Mesenchymal stem cell (in vitro differentiated cells and primary cell): ENCODE results near the gene MYO1D.

ENCODE experiments used
- DNase-seq: peaks from one replicate; pipeline ENCODE4 v3.0.0-alpha.2; 2013
- H2AFZ ChIP-seq: one replicate; pipeline ENCODE4 v1.6.1; 2013; ENCODE audit warnings: low read depth, mild to moderate bottlenecking, control low read depth, inconsistent platforms, low read length, moderate library complexity
- H2AK5ac ChIP-seq: 2 replicates; pipeline ENCODE4 v1.6.1; 2013; ENCODE audit warnings: low read length, moderate library complexity, mild to moderate bottlenecking, inconsistent platforms; ENCODE audit not compliant: severe bottlenecking
- H2BK120ac ChIP-seq: one replicate; pipeline ENCODE4 v1.6.1; 2013; ENCODE audit warnings: low read depth, mild to moderate bottlenecking, inconsistent platforms, low read length, moderate library complexity
- H2BK12ac ChIP-seq, 2 experiments: one replicate each; pipeline ENCODE4 v1.6.1; 2013; ENCODE audit warnings: inconsistent platforms in 2 of 2, low read length in 2 of 2, mild to moderate bottlenecking in 2 of 2, moderate library complexity in 2 of 2, control low read depth in 1 of 2
- H2BK15ac ChIP-seq: one replicate; pipeline ENCODE4 v1.6.1; 2013; ENCODE audit warnings: mild to moderate bottlenecking, low read depth, inconsistent platforms; ENCODE audit not compliant: poor library complexity, severe bottlenecking
- H2BK5ac ChIP-seq: 2 replicates; pipeline ENCODE4 v1.6.1; 2013; ENCODE audit warnings: low read depth, mild to moderate bottlenecking, low read length, control low read depth, inconsistent platforms; ENCODE audit not compliant: poor library complexity, severe bottlenecking
- H3K14ac ChIP-seq, 2 experiments: one replicate each; pipeline ENCODE4 v1.6.1; 2013; ENCODE audit warnings: inconsistent platforms in 2 of 2, low read length in 2 of 2, control low read depth in 1 of 2, mild to moderate bottlenecking in 1 of 2, moderate library complexity in 1 of 2
- H3K18ac ChIP-seq, 2 experiments: one replicate each; pipeline ENCODE4 v1.6.1; 2013; ENCODE audit warnings: inconsistent platforms in 2 of 2, low read length in 2 of 2, control low read depth in 1 of 2, low read depth in 1 of 2, mild to moderate bottlenecking in 1 of 2
- H3K23ac ChIP-seq, 2 experiments: one replicate each; pipeline ENCODE4 v1.6.1; 2013; ENCODE audit warnings: inconsistent platforms in 2 of 2, low read length in 2 of 2, mild to moderate bottlenecking in 2 of 2, moderate library complexity in 2 of 2, control low read depth in 1 of 2
- H3K27ac ChIP-seq: 2 replicates; pipeline ENCODE4 v1.5.1; 2013; ENCODE audit warnings: mild to moderate bottlenecking, moderate library complexity, low read length, control low read depth, inconsistent platforms; ENCODE audit not compliant: poor library complexity, severe bottlenecking
- H3K27me3 ChIP-seq, 2 experiments: 2 replicates each; pipeline versions ENCODE4 v1.6.1 to v1.7.0; 2013; ENCODE audit warnings: low read length in 2 of 2, mild to moderate bottlenecking in 2 of 2, moderate library complexity in 2 of 2, control low read depth in 1 of 2, inconsistent platforms in 1 of 2; ENCODE audit not compliant: control insufficient read depth in 1 of 2, insufficient read depth in 1 of 2
- H3K36me3 ChIP-seq, 2 experiments: 2 replicates each; pipeline versions ENCODE4 v1.6.1 to v1.7.0; 2013; ENCODE audit warnings: low read length in 2 of 2, control low read depth in 1 of 2, inconsistent platforms in 1 of 2, low read depth in 1 of 2, mild to moderate bottlenecking in 1 of 2; ENCODE audit not compliant: insufficient read depth in 2 of 2, control insufficient read depth in 1 of 2
- H3K4ac ChIP-seq, 2 experiments: one replicate each; pipeline ENCODE4 v1.6.1; 2013; ENCODE audit warnings: inconsistent platforms in 2 of 2, low read length in 2 of 2, mild to moderate bottlenecking in 2 of 2, moderate library complexity in 2 of 2, control low read depth in 1 of 2, low read depth in 1 of 2
- H3K4me1 ChIP-seq: 2 replicates; pipeline ENCODE4 v1.6.1; 2013; ENCODE audit warnings: low read depth, low read length, control low read depth; ENCODE audit not compliant: control insufficient read depth, insufficient read depth
- H3K4me2 ChIP-seq: 2 replicates; pipeline ENCODE4 v1.6.1; 2013; ENCODE audit warnings: low read length, mild to moderate bottlenecking, inconsistent platforms; ENCODE audit not compliant: poor library complexity, severe bottlenecking
- H3K4me3 ChIP-seq, 2 experiments: 2 replicates each; pipeline versions ENCODE4 v1.5.1 to v1.7.0; 2013; ENCODE audit warnings: low read length in 2 of 2, mild to moderate bottlenecking in 2 of 2, control low read depth in 1 of 2, low read depth in 1 of 2; ENCODE audit not compliant: insufficient read depth in 1 of 2
- H3K79me1 ChIP-seq: replicated peaks from 2 replicates; pipeline ENCODE4 v1.6.1; 2013; ENCODE audit warnings: mild to moderate bottlenecking, control low read depth, low read length, inconsistent platforms; ENCODE audit not compliant: poor library complexity, severe bottlenecking
- H3K9ac ChIP-seq: 2 replicates; pipeline ENCODE4 v1.7.0; 2013; ENCODE audit warnings: mild to moderate bottlenecking, low read length, moderate library complexity
- H3K9me3 ChIP-seq: 2 replicates; pipeline ENCODE4 v1.7.0; 2013; ENCODE audit warnings: mild to moderate bottlenecking, low read length; ENCODE audit not compliant: control insufficient read depth
- H4K8ac ChIP-seq: one replicate; pipeline ENCODE4 v1.6.1; 2013; ENCODE audit warnings: inconsistent platforms, mild to moderate bottlenecking, low read length, moderate library complexity
- H4K91ac ChIP-seq: one replicate; pipeline ENCODE4 v1.6.1; 2013; ENCODE audit warnings: mild to moderate bottlenecking, low read length, inconsistent platforms
- WGBS: methylation state at CpG from one replicate; pipeline ENCODE4 v1.1.7; 2013; ENCODE audit warnings: mixed read lengths; 5-methylcytosine and 5-hydroxymethylcytosine counted together

MYO1D gene

DNA sequence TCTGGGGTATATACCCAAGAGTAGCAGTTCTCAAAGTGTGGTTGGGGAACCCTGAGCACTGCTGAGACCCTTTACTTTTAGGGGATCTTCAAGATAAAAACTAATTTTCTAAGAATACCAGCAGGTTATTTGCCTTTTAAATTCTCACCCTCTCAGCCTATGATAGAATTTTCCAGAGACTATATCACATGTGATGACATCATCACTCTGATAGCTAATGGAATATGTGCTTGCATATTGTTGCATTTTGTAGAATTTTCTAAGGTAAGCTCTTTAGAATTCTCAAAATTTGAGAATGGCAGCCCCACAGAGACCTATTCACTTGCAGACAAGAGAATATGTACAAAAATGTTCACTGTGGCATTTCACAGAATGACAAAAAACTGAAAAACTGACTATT, 181.1 kb downstream of the MYO1D start:
- Histone ChIP-seq H3K23ac (no peak overlapping the region), H3K18ac (no peak overlapping the region), H3K4me2 (no peak overlapping the region), H3K27ac (no peak overlapping the region), H3K4me3 (no peak overlapping the region), H3K9ac (no peak overlapping the region), H2AFZ (no peak overlapping the region), H3K4me1 (no peaks in the 10 kb centered on the region), H2BK15ac (no peak overlapping the region), H3K79me1 (no peaks in the 10 kb centered on the region), H3K36me3 (peaks cover 0 to 12% of the 10 kb centered on the region in 2 experiments), H2AK5ac (no peak overlapping the region), H3K4ac (no peak overlapping the region), H2BK12ac (no peak overlapping the region), H3K27me3 (no peaks in the 10 kb centered on the region), H4K8ac (no peak overlapping the region), H4K91ac (no peak overlapping the region), H2BK5ac (no peak overlapping the region), H3K14ac (no peak overlapping the region), H2BK120ac (no peak overlapping the region), H3K9me3 (no peaks in the 10 kb centered on the region)
- DNase-seq: no peak

GRCh38 chr17:32693194-32693897, 183.6 kb downstream of the MYO1D start:
- Histone ChIP-seq H2BK120ac (no peak overlapping the region), H3K14ac (no peak overlapping the region), H3K36me3 (peaks cover 0 to 11% of the 10 kb centered on the region in 2 experiments), H3K4me1 (no peaks in the 10 kb centered on the region), H3K27me3 (no peaks in the 10 kb centered on the region), H3K79me1 (no peaks in the 10 kb centered on the region), H3K4me2 (no peak overlapping the region), H3K9me3 (no peaks in the 10 kb centered on the region), H3K23ac (no peak overlapping the region), H3K18ac (no peak overlapping the region), H4K8ac (no peak overlapping the region), H2BK12ac (no peak overlapping the region), H3K4ac (no peak overlapping the region), H4K91ac (no peak overlapping the region), H2AK5ac (no peak overlapping the region), H2BK5ac (no peak overlapping the region), H2AFZ (no peak overlapping the region), H3K9ac (no peak overlapping the region), H3K4me3 (no peak overlapping the region), H2BK15ac (no peak overlapping the region), H3K27ac (no peak overlapping the region)
- DNase-seq: no peak
- WGBS: 100% methylated on average over 4 of the region's 5 CpGs

GRCh38 chr17:32692179-32692578, 184.7 kb downstream of the MYO1D start:
- Histone ChIP-seq H2BK15ac (no peak overlapping the region), H2BK5ac (no peak overlapping the region), H3K4me3 (no peak overlapping the region), H3K14ac (no peak overlapping the region), H3K4me1 (no peaks in the 10 kb centered on the region), H3K9ac (no peak overlapping the region), H3K27me3 (no peaks in the 10 kb centered on the region), H3K36me3 (peaks cover 0 to 4% of the 10 kb centered on the region in 2 experiments), H2AK5ac (no peak overlapping the region), H3K18ac (no peak overlapping the region), H2BK120ac (no peak overlapping the region), H3K4me2 (no peak overlapping the region), H4K91ac (no peak overlapping the region), H2BK12ac (no peak overlapping the region), H3K9me3 (no peaks in the 10 kb centered on the region), H3K4ac (no peak overlapping the region), H4K8ac (no peak overlapping the region), H3K27ac (no peak overlapping the region), H3K23ac (no peak overlapping the region), H3K79me1 (no peaks in the 10 kb centered on the region), H2AFZ (no peak overlapping the region)
- no CpG with 5 or more reads among the region's 2 CpGs for WGBS
- no peak for DNase-seq

GRCh38 chr17:32689348-32689747, 187.6 kb downstream of the MYO1D start:
- H3K4ac ChIP-seq: no peak overlapping the region
- no peak overlapping the region for H3K27ac ChIP-seq
- H3K79me1 ChIP-seq: no peaks in the 10 kb centered on the region
- no peak for DNase-seq
- no peak overlapping the region for H3K23ac ChIP-seq
- no peak overlapping the region for H3K9ac ChIP-seq
- H3K36me3 ChIP-seq: peaks cover 0 to 10% of the 10 kb centered on the region in 2 experiments
- H3K9me3 ChIP-seq: no peaks in the 10 kb centered on the region
- H3K14ac ChIP-seq: no peak overlapping the region
- WGBS: 77% methylated on average over 3 of the region's 7 CpGs
- H4K91ac ChIP-seq: no peak overlapping the region
- no peak overlapping the region for H2BK120ac ChIP-seq
- H2BK5ac ChIP-seq: no peak overlapping the region
- no peak overlapping the region for H3K4me2 ChIP-seq
- no peak overlapping the region for H2BK15ac ChIP-seq
- H2AK5ac ChIP-seq: no peak overlapping the region
- H2AFZ ChIP-seq: no peak overlapping the region
- no peak overlapping the region for H3K4me3 ChIP-seq
- no peak overlapping the region for H3K18ac ChIP-seq
- no peak overlapping the region for H2BK12ac ChIP-seq
- H3K27me3 ChIP-seq: no peaks in the 10 kb centered on the region
- no peaks in the 10 kb centered on the region for H3K4me1 ChIP-seq
- H4K8ac ChIP-seq: no peak overlapping the region
